ENCODE measurements around the gene ATP6V0A1. TPM values are rescaled to one million over a fixed set of nuclear protein-coding genes. Genes with fewer than 3 reads are reported as not detected.

ATP6V0A1 gene
- total RNA-seq, 4 donors from 2014 or later, result 35.9 to 62.7 (median 47.5) TPM

DNA sequence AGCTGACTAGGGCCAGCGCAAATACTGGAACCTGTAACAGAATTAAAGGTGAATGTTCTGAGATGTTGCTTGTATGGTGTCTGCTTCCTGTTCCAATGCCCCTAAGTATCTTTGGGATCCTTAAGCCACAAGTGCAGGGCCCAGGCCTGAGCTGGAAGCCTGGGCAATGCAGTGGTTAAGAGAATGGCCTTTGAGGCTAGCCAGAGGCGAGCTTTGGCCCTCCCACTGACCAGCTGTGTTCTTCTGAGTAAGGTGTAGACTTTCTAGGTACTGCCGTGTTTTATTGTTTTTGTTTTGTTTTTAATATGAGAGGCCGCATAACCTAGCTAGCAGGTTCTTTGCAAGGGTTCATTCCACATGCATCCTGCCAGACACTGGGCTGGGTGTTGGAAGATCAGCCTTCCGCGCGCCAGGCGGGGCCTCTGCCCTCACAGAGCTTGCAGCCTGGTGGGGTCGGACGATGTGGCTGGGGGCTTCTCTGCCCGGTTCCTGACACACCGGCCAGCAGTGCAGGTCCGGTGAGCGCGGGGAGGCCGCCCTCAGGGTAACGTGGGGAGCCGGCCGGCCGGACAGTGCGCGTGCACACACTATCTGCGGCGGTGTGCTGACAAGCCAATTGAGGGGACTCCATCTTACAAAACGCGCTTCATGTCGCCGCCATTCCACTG is 107.7 kb downstream of the ATP6V0A1 start:
- no peak for DNase-seq
- Histone ChIP-seq H3K4me1 (peaks cover 41 to 66% (median 45%) of the 10 kb centered on the region in 3 donors), H3K27ac (peak overlapping the region; percentile 94 to 99 (median 96)), H3K27me3 (no peaks in the 10 kb centered on the region), H3K4me3 (peak overlapping the region; percentile 91 to 99 (median 94)), H3K9me3 (no peaks in the 10 kb centered on the region), H3K36me3 (peaks cover 32 to 59% (median 36%) of the 10 kb centered on the region in 3 donors)
- WGBS, 2 donors, result 35 to 45% methylated on average over 8 to 12 of the region's 28 CpGs
- TF ChIP-seq POLR2A (IDR thresholded peaks at IDR 0.05), result no peak
- TF ChIP-seq, protein P1, sequence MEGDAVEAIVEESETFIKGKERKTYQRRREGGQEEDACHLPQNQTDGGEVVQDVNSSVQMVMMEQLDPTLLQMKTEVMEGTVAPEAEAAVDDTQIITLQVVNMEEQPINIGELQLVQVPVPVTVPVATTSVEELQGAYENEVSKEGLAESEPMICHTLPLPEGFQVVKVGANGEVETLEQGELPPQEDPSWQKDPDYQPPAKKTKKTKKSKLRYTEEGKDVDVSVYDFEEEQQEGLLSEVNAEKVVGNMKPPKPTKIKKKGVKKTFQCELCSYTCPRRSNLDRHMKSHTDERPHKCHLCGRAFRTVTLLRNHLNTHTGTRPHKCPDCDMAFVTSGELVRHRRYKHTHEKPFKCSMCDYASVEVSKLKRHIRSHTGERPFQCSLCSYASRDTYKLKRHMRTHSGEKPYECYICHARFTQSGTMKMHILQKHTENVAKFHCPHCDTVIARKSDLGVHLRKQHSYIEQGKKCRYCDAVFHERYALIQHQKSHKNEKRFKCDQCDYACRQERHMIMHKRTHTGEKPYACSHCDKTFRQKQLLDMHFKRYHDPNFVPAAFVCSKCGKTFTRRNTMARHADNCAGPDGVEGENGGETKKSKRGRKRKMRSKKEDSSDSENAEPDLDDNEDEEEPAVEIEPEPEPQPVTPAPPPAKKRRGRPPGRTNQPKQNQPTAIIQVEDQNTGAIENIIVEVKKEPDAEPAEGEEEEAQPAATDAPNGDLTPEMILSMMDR (IDR thresholded peaks at IDR 0.05), result peak in 1 of 6 experiments; percentile 7
- intact Hi-C loops (cut with DNase I), result no loop called here

DNA sequence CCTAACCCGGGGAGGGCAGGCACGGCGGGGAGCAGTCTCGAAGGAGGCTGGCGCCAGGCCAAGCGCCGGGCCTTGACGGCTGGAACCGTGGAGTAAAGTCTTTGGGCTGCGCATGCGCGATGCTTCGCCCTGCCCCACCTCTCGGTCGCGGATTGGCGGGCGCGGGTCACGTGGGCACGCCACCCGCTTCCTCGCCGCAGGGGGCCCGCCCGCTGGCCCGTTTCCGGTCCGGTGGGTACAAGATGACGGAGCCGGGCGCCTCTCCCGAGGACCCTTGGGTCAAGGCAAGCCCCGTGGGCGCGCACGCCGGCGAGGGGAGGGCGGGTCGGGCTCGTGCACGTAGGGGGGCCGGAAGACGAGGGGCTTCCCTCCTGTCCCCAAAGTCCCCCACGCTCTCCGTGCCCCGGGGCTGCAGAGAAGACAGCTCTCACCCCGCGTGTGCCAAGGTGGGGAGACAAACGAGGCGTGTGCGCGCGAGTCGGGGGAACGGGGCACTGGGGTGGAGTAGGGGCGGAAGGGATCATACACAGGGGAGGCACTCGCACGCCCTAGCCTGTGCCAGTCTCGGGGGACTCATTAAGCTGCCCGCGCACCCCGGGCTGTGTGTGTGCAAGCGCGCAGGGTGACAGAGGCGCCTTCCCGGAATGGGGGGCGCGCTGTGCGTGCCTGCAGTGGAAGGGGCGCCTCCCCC is 108.3 kb downstream of the ATP6V0A1 start, which contains the start of gene MLX:
TSS of gene MLX (plus strand) at position 218 of the 691 bp plus-strand sequence. CDS start at position 243, 25 bp downstream.
- H3K36me3 ChIP-seq, result peaks cover 39 to 66% (median 42%) of the 10 kb centered on the region in 3 donors
- no peaks in the 10 kb centered on the region for H3K9me3 ChIP-seq
- peak within 1 kb of the TSS; percentile 91 to 99 (median 94) for H3K4me3 ChIP-seq
- peak; percentile 54 for DNase-seq
- peaks cover 37 to 61% (median 40%) of the 10 kb centered on the region in 3 donors for H3K4me1 ChIP-seq
- peak within 1 kb of the TSS; percentile 94 to 99 (median 96) for H3K27ac ChIP-seq
- intact Hi-C loops (cut with DNase I), result no loop called here
- 0 to 2% methylated on average over 7 to 13 of the region's 72 CpGs for WGBS, 2 donors
- TF ChIP-seq POLR2A (IDR thresholded peaks at IDR 0.05), result peak in 3 of 4 donors; percentile 34 to 47 (median 47)
- TF ChIP-seq, protein P1 (IDR thresholded peaks at IDR 0.05), result peak in 1 of 6 experiments; percentile 25
- no peaks in the 10 kb centered on the region for H3K27me3 ChIP-seq

DNA sequence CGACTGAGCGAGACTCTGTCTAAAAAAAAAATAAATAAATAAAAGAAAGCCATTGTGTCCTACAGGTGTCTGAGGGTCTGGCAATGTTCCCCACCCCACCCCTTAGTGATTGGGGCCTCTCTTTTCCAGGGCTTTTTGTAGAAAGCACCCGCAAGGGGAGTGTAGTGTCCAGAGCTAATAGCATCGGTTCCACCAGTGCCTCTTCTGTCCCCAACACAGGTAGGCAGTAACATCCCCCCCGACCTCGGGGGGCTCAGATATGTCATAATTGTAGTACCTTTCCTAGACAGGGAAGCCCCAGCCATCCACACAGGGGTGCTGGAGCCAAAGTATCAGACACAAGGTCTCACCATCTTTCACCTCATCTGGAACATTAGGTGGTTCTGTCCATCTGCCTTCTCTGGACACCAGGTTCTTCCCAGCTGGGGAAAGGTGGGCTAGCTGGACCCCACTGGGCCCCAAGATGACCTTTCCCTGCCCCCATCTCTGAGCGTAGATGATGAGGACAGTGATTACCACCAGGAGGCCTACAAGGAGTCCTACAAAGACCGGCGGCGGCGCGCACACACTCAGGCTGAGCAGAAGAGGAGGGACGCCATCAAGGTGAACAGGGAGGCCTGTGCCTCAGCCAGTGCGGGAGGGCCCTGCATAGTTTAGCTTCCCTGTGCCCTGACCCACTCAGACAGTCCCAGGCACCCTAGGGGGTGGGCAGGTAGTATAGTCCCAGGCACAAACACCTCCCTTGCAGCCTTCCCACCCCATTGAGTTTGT is 109.8 kb downstream of the ATP6V0A1 start:
- intact Hi-C loops (cut with DNase I), result no loop called here
- DNase-seq, result no peak
- Histone ChIP-seq H3K9me3 (no peaks in the 10 kb centered on the region), H3K27ac (peak overlapping the region; percentile 9 to 99 (median 94)), H3K4me1 (peaks cover 28 to 49% (median 31%) of the 10 kb centered on the region in 3 donors), H3K27me3 (no peaks in the 10 kb centered on the region), H3K4me3 (no peak overlapping the region), H3K36me3 (peaks cover 48 to 81% (median 57%) of the 10 kb centered on the region in 3 donors)
- no peak for TF ChIP-seq POLR2A (IDR thresholded peaks at IDR 0.05)
- TF ChIP-seq, protein P1 (IDR thresholded peaks at IDR 0.05), result no peak
- 81 to 94% methylated on average over 10 of the region's 14 CpGs for WGBS, 2 donors

DNA sequence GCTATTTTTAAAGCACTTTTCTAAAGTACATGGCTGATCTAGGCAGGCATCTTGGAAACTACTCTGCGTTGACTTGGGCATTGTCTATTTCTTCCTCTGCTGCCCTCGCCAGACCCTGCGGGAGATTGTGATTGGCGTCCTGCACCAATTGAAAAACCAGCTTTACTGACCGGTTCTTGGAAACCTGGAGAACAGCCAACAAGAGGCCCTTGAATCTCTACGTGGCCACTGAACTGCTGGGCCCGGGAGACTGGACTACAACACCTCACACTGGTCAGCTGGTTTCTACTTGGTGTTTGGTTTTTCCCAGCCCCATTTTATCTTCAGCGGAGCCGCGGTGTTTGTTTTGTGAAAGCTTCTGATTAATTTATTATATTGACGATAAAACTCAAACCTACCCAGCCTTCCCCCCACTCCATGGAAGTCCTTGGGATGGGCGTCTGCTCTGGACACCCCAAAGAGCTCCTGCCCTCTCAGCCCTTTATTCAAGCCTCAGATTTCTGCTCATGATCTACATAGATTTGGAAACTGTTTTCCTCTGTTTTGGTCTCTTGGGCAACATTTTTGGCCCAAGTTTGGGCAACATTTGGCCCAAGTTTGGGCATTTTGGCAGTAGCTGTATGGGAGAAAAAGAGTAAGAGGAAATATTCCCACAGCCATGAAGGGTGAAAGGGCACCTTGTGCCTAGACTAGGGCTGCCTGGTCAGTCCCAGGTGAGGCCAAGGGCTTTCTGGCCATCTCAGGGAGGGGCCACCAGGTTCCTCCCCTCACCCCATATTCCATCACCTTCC is 113.0 kb downstream of the ATP6V0A1 start:
- peaks cover 16 to 34% (median 16%) of the 10 kb centered on the region in 3 donors for H3K4me1 ChIP-seq
- TF ChIP-seq POLR2A (IDR thresholded peaks at IDR 0.05), result no peak
- TF ChIP-seq, protein P1 (IDR thresholded peaks at IDR 0.05), result no peak
- H3K9me3 ChIP-seq, result no peaks in the 10 kb centered on the region
- no peak overlapping the region for H3K4me3 ChIP-seq
- WGBS, 2 donors, result 77 to 78% methylated on average over 10 to 12 of the region's 12 CpGs
- H3K36me3 ChIP-seq, result peaks cover 43 to 71% (median 50%) of the 10 kb centered on the region in 3 donors
- intact Hi-C loops (cut with DNase I), result no loop called here
- no peak overlapping the region for H3K27ac ChIP-seq
- no peaks in the 10 kb centered on the region for H3K27me3 ChIP-seq
- no peak for DNase-seq

Small RNAs within 50 kb of the gene (small RNA-seq; reads per million reads assigned to genes)
- gene MIR548AT (0 to 0.30 (median 0.04) reads per million in 4 donors), gene RNU7-97P (0 reads per million in 4 donors)

Other genes starting within 250 kb of the ATP6V0A1 start
- gene STAT5B, start 182.5 kb upstream of the ATP6V0A1 start, total RNA-seq, result 10 to 100 TPM; 17.9 to 57.6 (median 19.5) TPM
- gene STAT5A, start 170.4 kb upstream of the ATP6V0A1 start, total RNA-seq, result 10 to 100 TPM in 3 of 4 donors, 1 to 10 TPM in 1; 7.3 to 34.3 (median 14.0) TPM
- 100 to 1,000 TPM; 137 to 229 (median 176) TPM for gene STAT3, start 70.4 kb upstream of the ATP6V0A1 start, total RNA-seq
- gene CAVIN1, start 35.6 kb upstream of the ATP6V0A1 start, total RNA-seq, result 100 to 1,000 TPM in 2 of 4 donors, 10 to 100 TPM in 2; 67.8 to 210 (median 113) TPM
- gene NAGLU, start 77.4 kb downstream of the ATP6V0A1 start, total RNA-seq, result 10 to 100 TPM; 19.2 to 39.0 (median 26.5) TPM
- 10 to 100 TPM in 1 of 4 donors, 1 to 10 TPM in 3; 3.0 to 11.8 (median 6.6) TPM for gene HSD17B1, start 94.0 kb downstream of the ATP6V0A1 start, total RNA-seq
- 10 to 100 TPM; 34.1 to 52.2 (median 46.5) TPM for gene COASY, start 103.3 kb downstream of the ATP6V0A1 start, total RNA-seq
- 10 to 100 TPM; 34.0 to 47.9 (median 39.9) TPM for gene MLX, start 108.2 kb downstream of the ATP6V0A1 start, total RNA-seq
- gene PSMC3IP, start 118.9 kb downstream of the ATP6V0A1 start, total RNA-seq, result 1 to 10 TPM in 3 of 4 donors, under 1 TPM in 1; 0.61 to 4.8 (median 2.8) TPM
- 10 to 100 TPM; 35.7 to 59.6 (median 53.0) TPM for gene RETREG3, start 150.5 kb downstream of the ATP6V0A1 start, total RNA-seq
- 10 to 100 TPM; 22.3 to 61.9 (median 46.5) TPM for gene TUBG1, start 150.8 kb downstream of the ATP6V0A1 start, total RNA-seq
- gene TUBG2, start 200.4 kb downstream of the ATP6V0A1 start, total RNA-seq, result 10 to 100 TPM in 1 of 4 donors, 1 to 10 TPM in 3; 7.1 to 14.5 (median 8.8) TPM
- 10 to 100 TPM; 41.0 to 55.8 (median 55.1) TPM for gene PLEKHH3, start 218.1 kb downstream of the ATP6V0A1 start, total RNA-seq
- gene CCR10, start 223.0 kb downstream of the ATP6V0A1 start, total RNA-seq, result under 1 TPM in 1 of 4 donors, not detected in 3; 0.76 TPM
- under 1 TPM; 0.15 to 0.88 (median 0.43) TPM for gene CNTNAP1, start 223.7 kb downstream of the ATP6V0A1 start, total RNA-seq